IPS-NIHi7 (cell line): ENCODE measurements around the gene GFAP.

Source experiments
- DNase-seq: peaks from one replicate; pipeline ENCODE4 v3.0.0; 2012; ENCODE audit warnings: mixed read lengths; ENCODE audit errors: extremely low spot score

Gene GFAP

DNA sequence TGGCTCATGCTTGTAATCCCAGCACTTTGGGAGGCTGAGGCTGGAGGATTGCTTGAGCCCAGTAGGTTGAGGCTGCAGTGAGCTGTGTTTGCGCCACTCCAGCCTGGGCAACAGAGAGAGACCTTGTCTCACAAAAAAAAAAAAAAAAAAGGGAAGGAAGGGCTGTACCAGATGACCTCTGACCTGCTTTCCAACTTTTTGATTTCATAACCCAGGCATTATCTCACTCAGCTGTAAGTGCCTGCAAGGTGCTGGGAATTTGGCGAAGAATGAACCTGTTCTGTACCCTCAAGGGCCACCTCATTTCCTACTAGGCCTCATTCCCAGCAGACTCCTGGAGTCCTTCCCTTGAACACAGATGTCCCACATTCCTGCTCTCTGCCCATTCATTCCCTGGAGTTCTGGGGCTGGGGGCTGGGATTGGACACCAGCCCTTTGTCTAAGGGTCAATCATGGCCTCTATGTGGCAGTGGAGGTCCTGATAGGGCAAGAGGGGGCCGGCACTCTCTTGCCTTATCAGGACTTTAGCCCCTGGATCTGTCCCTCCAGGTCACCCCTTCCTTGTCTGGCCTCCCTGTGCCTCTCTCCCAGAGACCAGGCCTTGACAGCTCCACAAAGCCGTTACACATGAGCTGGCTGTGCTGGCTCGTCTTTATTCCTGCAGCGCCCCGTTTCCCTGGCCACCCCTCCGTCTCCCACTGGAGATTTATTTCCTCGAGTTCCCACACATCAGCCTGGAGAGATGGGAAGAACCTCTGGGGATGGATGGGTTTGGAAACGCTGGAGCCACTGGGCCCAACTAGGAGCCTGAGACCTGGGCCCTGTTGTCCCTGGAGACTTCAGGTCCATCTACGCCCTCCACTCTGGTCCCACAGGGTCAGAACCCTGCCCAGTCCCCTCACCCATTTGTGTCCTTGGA, 821 bp upstream of the GFAP start:
- DNase-seq = no peak

GRCh38 chr17:44914698-44915271, 515 bp downstream of the GFAP start:
- no peak for DNase-seq

DNA sequence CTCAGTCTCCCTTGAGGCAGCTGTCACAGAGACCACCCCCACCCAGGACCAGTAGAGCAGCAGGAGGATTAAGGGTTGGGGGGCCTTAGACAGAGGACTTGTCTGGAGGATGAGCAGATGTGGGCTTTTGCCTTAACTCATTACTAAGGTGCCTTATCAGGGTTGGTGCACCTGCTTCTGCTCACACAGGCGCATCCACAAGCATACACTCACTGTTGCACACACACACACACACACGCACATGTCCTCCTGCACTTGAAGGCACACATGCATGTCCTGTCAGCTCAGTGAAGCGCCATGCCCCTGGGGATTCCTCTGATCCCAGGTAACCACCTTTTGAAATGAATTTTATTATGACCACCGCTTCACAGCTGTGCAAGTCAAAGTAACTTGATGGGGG, 1.2 kb downstream of the GFAP start:
- DNase-seq = no peak

DNA sequence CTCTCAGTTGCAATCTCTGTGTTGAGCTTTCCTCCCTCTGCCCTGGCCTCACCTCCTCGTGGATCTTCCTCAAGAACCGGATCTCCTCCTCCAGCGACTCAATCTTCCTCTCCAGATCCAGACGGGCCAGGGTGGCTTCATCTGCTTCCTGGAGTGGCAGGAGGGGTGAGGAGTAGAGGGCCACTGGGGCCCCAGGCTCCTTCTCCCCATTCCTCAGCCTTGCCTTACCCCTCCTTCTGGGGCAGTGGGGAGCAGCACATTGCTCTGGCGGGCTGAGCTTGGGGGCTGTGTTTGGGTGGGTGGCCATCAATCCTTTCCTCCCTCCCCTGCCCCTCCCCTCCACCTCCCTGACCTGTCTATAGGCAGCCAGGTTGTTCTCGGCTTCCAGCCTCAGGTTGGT, 1.6 kb downstream of the GFAP start:
- no peak for DNase-seq

GRCh38 chr17:44912763-44913544, 2.3 kb downstream of the GFAP start:
- DNase-seq = no peak

- DNase-seq = peak; percentile 92
These were observed 3.9 kb downstream of the GFAP start for GRCh38 chr17:44911133-44912001.

DNA sequence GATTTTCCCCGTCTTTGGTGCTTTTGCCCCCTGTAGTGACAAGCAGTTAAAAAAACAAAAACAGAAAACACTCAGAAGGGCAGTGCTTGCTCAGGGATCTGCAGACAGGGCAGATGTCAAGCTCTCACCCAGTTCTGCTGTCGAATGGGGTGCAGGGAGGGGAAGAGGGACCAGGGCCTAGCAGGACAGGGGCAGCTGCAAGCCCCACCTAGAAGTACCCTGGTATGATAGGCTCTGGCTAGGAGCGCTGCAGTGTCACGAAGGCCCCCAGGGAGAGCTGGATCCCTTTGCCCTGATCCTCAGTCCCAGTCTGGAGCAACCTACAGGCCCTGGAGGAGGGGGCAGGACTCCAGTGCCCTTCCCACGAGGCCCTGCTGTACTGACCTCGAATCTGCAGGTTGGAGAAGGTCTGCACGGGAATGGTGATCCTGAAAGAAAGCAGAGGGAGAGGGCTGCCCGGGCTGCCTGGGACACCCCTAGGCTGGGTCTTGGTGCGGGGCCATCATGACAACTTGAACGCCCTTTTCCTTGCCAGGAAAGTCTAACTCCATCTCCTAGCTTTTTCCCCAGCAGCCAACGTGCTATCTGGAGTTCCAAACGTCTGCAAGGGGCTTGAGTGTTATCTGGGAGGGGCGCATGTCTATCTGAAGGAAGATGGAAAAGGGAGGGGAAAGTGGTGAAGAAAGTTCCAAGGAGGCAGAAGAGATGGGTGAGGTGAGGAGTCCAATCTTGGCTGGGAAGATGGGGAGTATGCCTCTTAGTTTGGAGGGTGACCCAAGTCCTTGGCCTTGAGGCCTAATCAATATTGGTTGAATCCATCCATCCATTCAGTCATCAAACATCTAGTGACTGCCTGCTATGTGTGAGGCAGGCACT, 4.8 kb downstream of the GFAP start:
- no peak for DNase-seq

- no peak for DNase-seq
These were observed 5.6 kb downstream of the GFAP start for GRCh38 chr17:44909681-44910144.

- DNase-seq = no peak
These were observed 6.5 kb downstream of the GFAP start for GRCh38 chr17:44908761-44909326.

GRCh38 chr17:44907729-44908470, 7.4 kb downstream of the GFAP start:
- DNase-seq = no peak

GRCh38 chr17:44906763-44907728, 8.3 kb downstream of the GFAP start:
- no peak for DNase-seq

- no peak for DNase-seq
These were observed 9.2 kb downstream of the GFAP start for GRCh38 chr17:44906010-44906646.

DNA sequence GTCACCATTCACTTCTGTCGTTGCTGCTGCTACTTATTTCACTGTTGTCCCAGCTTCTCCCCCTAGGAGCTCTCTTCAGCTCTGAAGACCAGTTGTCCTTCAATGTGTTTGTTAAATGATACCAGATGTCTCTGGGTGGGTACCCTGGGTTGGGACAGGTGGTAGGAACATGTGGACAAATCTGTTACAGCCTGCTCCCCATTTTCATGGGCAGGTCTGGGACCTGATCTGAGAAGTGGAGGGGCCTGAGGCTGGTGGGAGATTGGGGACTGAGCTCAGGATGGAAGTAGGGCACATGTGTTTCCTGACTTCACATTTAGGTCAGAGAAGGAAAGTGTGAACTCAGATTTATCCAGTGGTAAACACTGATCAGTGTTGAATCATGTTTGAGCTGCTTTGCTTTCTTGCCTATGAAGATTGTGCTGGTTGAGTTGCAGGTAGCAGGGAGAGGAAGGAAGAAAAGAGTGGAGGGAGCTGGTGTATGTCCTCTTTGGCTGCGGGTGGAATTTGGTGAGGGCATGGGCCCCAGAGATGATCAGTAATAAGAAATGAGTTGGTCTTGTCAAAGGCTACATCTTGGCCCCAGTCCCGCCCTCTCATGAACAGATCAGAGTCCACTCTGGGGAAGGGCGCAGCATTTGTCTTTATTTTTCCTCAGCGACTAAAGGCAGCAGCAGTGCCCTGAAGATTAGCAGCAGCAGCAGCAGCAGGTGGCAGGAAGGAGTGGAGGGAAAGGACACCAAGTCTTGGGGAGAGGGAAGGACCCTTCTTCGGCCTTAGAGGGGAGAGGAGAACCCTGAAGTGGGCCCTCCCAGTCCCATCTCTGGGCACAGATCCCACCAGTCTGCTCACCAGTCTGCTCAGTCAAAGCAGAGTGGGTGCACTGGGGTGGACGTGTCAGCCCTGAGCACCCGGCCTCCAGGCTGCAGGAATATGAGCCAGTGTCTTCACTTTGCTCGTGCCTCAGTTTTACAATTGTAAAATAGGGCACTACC, 10.0 kb downstream of the GFAP start:
- no peak for DNase-seq

GRCh38 chr17:44904001-44904984, 11.0 kb downstream of the GFAP start:
- DNase-seq = no peak

- DNase-seq = no peak
These were observed 12.2 kb downstream of the GFAP start for GRCh38 chr17:44903012-44903685.
